ENCODE measurements around the gene BORCS5. TPM values are rescaled to one million over a fixed set of nuclear protein-coding genes. Genes with fewer than 3 reads are reported as not detected.
"Not testable (repeated sequence)": the region's sequence is repeated elsewhere in the genome, so short reads cannot be mapped to it uniquely, and the experiment has no call there.

Gene BORCS5
- total RNA-seq, 1 experiment from 2014 or later = 6.4 TPM

DNA sequence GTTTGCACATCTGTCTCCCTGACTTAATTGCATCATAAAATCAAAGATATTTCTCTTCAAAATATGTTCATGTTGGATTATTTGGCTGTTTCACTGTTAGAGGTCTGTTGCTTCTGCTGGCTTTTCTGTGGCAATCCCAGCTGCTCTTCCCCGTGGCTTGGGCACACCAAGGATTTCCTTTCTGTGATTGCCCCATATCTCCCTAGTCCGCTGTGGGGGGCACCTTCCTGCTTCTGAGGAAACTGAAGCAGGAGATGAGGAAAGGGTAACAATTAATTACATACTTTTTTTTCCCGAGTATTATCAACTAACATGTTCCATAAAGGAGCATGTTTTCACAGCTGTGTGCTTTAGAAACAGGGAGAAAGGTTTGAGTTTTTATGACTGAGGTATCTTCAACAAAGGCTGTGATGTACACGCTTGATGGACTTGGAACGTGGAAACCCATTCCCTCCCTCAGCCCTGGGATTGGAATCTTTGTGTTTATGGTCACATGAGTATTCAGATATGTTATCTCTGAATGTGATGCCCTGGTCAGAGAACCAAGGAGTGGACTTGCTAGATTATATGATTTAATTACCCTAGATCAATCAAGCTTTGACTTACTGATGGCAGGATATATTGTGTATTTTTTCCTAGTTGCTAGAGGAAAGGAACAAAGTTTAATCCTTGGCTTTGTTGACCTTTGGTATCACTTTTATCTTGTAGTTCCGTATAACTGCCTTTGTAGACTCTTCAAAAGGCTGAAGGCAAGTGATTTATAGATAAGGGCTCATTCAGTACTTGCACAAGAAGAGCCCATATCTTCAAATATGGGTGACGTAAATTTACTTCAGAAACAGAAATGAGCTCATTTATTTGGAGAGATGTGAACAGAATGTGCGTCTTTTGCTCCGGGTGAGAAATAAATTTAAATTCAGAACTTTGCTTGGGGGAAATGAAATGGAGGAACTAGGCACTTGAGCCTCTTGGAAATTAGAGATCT, 46.7 kb downstream of the BORCS5 start:
- Histone ChIP-seq H3K27me3 (ENCODE audit: low read length) (no peaks in the 10 kb centered on the region), H3K36me3 (ENCODE audit: insufficient read depth, low read length) (no peaks in the 10 kb centered on the region), H3K27ac (ENCODE audit: low read length) (no peak overlapping the region), H3K4me2 (ENCODE audit: low read depth, low read length, poor library complexity, severe bottlenecking) (no peak overlapping the region), H3K9me3 (ENCODE audit: low read length) (no peaks in the 10 kb centered on the region), H2AFZ (ENCODE audit: low read length) (no peak overlapping the region), H3K79me2 (ENCODE audit: low read length) (no peaks in the 10 kb centered on the region), H3K4me1 (ENCODE audit: low read length) (no peaks in the 10 kb centered on the region), H4K20me1 (ENCODE audit: insufficient read depth, low read depth, low read length) (no peaks in the 10 kb centered on the region), H3K9me2 (replicated peaks; ENCODE audit: insufficient read depth, low read length) (no peaks in the 10 kb centered on the region), H3K4me3 (ENCODE audit: low read length) (no peak overlapping the region), H3K9ac (ENCODE audit: low read length) (no peak overlapping the region)
- DNase-seq = no peak

DNA sequence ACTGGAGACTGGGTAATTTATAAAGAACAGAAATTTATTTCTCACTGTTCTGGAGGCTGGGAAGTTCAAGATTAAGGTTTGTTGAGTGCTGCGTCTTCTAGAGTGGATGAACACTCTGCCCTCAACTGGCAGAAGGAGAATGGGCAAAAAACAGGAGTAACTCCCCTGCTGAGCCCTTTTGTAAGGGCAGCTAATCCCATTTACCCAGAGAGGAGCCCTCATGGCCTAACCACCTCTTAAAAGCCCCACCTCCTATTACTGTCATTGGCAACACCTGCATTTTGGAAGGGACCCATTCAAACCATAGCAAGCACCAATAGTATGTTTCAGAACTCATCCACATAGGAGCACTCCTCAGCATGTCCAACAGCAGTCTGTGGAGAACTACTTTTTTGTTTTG, 47.4 kb downstream of the BORCS5 start:
- Histone ChIP-seq H3K9ac (ENCODE audit: low read length) (no peak overlapping the region), H3K4me3 (ENCODE audit: low read length) (no peak overlapping the region), H3K27me3 (ENCODE audit: low read length) (no peaks in the 10 kb centered on the region), H3K27ac (ENCODE audit: low read length) (no peak overlapping the region), H3K36me3 (ENCODE audit: insufficient read depth, low read length) (no peaks in the 10 kb centered on the region), H3K9me3 (ENCODE audit: low read length) (no peaks in the 10 kb centered on the region), H3K79me2 (ENCODE audit: low read length) (no peaks in the 10 kb centered on the region), H2AFZ (ENCODE audit: low read length) (no peak overlapping the region), H3K9me2 (replicated peaks; ENCODE audit: insufficient read depth, low read length) (no peaks in the 10 kb centered on the region), H3K4me1 (ENCODE audit: low read length) (no peaks in the 10 kb centered on the region), H4K20me1 (ENCODE audit: insufficient read depth, low read depth, low read length) (no peaks in the 10 kb centered on the region), H3K4me2 (ENCODE audit: low read depth, low read length, poor library complexity, severe bottlenecking) (no peak overlapping the region)
- no peak for DNase-seq

DNA sequence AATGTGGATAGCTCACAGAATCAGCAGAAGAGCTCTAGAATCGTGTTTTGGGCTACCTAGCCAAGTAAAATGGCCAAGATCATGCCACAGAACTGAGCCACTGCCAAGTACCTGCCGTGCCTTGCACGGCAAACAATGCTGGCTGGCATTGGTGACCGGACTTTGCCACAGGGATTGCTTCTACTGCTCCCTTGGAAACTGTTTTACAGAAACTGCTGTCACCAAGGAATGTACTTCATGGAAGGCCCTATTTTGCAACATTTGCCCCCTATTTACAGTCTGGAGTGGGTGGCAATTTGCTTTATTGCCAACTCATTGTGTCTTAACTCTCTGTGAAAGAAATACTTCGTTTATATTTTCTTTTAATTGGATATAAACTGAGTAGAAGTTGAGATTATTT, 49.0 kb downstream of the BORCS5 start:
- Histone ChIP-seq H3K79me2 (ENCODE audit: low read length) (no peaks in the 10 kb centered on the region), H4K20me1 (ENCODE audit: insufficient read depth, low read depth, low read length) (no peaks in the 10 kb centered on the region), H2AFZ (ENCODE audit: low read length) (no peak overlapping the region), H3K9me2 (replicated peaks; ENCODE audit: insufficient read depth, low read length) (no peaks in the 10 kb centered on the region), H3K4me2 (ENCODE audit: low read depth, low read length, poor library complexity, severe bottlenecking) (no peak overlapping the region), H3K27me3 (ENCODE audit: low read length) (no peaks in the 10 kb centered on the region), H3K9ac (ENCODE audit: low read length) (no peak overlapping the region), H3K4me1 (ENCODE audit: low read length) (no peaks in the 10 kb centered on the region), H3K27ac (ENCODE audit: low read length) (no peak overlapping the region), H3K4me3 (ENCODE audit: low read length) (no peak overlapping the region), H3K36me3 (ENCODE audit: insufficient read depth, low read length) (no peaks in the 10 kb centered on the region), H3K9me3 (ENCODE audit: low read length) (no peaks in the 10 kb centered on the region)
- DNase-seq = no peak

DNA sequence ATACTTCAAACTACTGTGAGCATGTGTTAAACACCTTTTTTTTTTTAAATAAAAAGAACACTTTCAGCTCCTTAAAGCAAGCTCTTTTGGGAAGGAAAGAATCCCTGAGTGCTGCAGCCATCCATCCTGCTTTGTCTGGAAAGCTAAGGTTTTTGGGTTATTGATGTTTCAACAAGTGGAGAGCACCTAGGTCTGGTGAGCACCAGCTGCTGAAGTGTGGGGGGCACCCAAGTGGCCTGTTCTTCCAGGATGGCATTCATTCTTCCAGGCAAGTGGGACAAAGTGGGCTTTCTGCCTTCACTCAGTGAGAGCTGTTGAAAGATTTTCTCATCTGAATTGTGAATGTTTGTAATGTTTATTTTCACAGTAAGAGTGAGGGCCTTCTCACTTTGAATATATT, 49.9 kb downstream of the BORCS5 start:
- no peaks in the 10 kb centered on the region for H3K9me3 ChIP-seq (ENCODE audit: low read length)
- no peaks in the 10 kb centered on the region for H3K9me2 ChIP-seq (replicated peaks; ENCODE audit: insufficient read depth, low read length)
- H3K4me3 ChIP-seq (ENCODE audit: low read length) = no peak overlapping the region
- H3K4me2 ChIP-seq (ENCODE audit: low read depth, low read length, poor library complexity, severe bottlenecking) = no peak overlapping the region
- no peaks in the 10 kb centered on the region for H3K36me3 ChIP-seq (ENCODE audit: insufficient read depth, low read length)
- H3K27me3 ChIP-seq (ENCODE audit: low read length) = no peaks in the 10 kb centered on the region
- DNase-seq = no peak
- H3K79me2 ChIP-seq (ENCODE audit: low read length) = no peaks in the 10 kb centered on the region
- H3K9ac ChIP-seq (ENCODE audit: low read length) = no peak overlapping the region
- no peaks in the 10 kb centered on the region for H3K4me1 ChIP-seq (ENCODE audit: low read length)
- no peak overlapping the region for H3K27ac ChIP-seq (ENCODE audit: low read length)
- no peaks in the 10 kb centered on the region for H4K20me1 ChIP-seq (ENCODE audit: insufficient read depth, low read depth, low read length)
- H2AFZ ChIP-seq (ENCODE audit: low read length) = no peak overlapping the region

DNA sequence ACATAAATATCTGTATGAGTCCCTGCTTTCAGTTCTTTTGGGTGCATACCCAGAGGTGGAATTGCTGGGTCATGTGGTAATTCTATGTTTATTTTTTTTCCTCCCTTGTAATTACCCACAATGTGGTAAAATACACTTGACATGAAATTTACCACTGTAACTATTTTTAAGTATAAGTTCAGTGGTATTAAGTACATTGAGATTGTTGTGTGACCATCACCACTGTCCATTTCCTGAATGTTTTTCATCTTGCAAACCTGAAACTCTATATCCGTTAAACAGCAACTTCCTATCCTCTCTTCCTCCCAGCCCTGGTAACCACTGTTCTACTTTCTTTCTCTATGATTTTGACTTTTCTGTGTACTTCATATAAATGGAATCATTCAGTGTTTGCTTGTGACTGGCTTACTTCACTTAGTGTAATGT, 51.4 kb downstream of the BORCS5 start:
- no peak overlapping the region for H3K9ac ChIP-seq (ENCODE audit: low read length)
- no peaks in the 10 kb centered on the region for H3K4me1 ChIP-seq (ENCODE audit: low read length)
- no peak overlapping the region for H2AFZ ChIP-seq (ENCODE audit: low read length)
- H3K4me3 ChIP-seq (ENCODE audit: low read length) = no peak overlapping the region
- H3K9me2 ChIP-seq (replicated peaks; ENCODE audit: insufficient read depth, low read length) = no peaks in the 10 kb centered on the region
- no peaks in the 10 kb centered on the region for H3K79me2 ChIP-seq (ENCODE audit: low read length)
- H3K27me3 ChIP-seq (ENCODE audit: low read length) = no peaks in the 10 kb centered on the region
- H3K36me3 ChIP-seq (ENCODE audit: insufficient read depth, low read length) = no peaks in the 10 kb centered on the region
- H3K27ac ChIP-seq (ENCODE audit: low read length) = no peak overlapping the region
- no peak overlapping the region for H3K4me2 ChIP-seq (ENCODE audit: low read depth, low read length, poor library complexity, severe bottlenecking)
- no peaks in the 10 kb centered on the region for H3K9me3 ChIP-seq (ENCODE audit: low read length)
- no peak for DNase-seq
- no peaks in the 10 kb centered on the region for H4K20me1 ChIP-seq (ENCODE audit: insufficient read depth, low read depth, low read length)

DNA sequence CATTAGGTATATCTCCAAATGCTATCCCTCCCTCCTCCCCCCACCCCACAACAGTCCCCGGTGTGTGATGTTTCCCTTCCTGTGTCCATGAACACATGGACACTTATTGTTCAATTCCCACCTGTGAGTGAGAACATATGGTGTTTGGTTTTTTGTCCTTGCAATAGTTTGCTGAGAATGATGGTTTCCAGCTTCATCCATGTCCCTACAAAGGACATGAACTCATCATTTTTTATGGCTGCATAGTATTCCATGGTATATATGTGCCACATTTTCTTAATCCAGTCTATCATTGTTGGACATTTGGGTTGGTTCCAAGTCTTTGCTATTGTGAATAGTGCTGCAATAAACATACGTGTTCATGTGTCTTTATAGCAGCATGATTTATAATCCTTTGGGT, 52.5 kb downstream of the BORCS5 start:
- not testable (repeated sequence) for H3K4me3 ChIP-seq (ENCODE audit: low read length); H3K27me3 ChIP-seq (ENCODE audit: low read length); DNase-seq; H3K79me2 ChIP-seq (ENCODE audit: low read length); H3K4me1 ChIP-seq (ENCODE audit: low read length); H4K20me1 ChIP-seq (ENCODE audit: insufficient read depth, low read depth, low read length); H3K9ac ChIP-seq (ENCODE audit: low read length); H2AFZ ChIP-seq (ENCODE audit: low read length); H3K9me3 ChIP-seq (ENCODE audit: low read length); H3K27ac ChIP-seq (ENCODE audit: low read length); H3K4me2 ChIP-seq (ENCODE audit: low read depth, low read length, poor library complexity, severe bottlenecking); H3K9me2 ChIP-seq (replicated peaks; ENCODE audit: insufficient read depth, low read length); H3K36me3 ChIP-seq (ENCODE audit: insufficient read depth, low read length)

DNA sequence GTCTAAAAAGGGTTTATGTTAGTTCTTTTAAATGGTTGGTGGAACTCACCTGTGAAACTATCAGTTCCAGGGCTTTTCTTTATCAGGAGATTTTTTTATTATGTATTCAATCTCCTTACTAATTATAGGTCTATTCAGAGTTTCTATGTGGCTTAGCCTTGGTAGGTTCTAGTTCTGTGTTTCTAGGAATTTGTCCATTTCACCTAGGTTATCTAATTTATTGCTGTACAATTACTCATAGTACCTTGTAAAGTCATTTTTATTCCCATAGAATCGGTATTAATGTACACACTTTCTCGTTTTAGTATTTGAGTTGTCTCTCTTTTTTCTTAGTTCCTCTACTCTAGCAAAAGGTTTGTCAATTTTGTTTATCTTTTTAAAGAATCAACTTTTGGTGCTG, 59.0 kb downstream of the BORCS5 start:
- H3K27ac ChIP-seq (ENCODE audit: low read length) = no peak overlapping the region
- H4K20me1 ChIP-seq (ENCODE audit: insufficient read depth, low read depth, low read length) = no peaks in the 10 kb centered on the region
- no peaks in the 10 kb centered on the region for H3K27me3 ChIP-seq (ENCODE audit: low read length)
- H3K4me1 ChIP-seq (ENCODE audit: low read length) = no peaks in the 10 kb centered on the region
- H3K9me2 ChIP-seq (replicated peaks; ENCODE audit: insufficient read depth, low read length) = no peaks in the 10 kb centered on the region
- no peaks in the 10 kb centered on the region for H3K79me2 ChIP-seq (ENCODE audit: low read length)
- no peaks in the 10 kb centered on the region for H3K36me3 ChIP-seq (ENCODE audit: insufficient read depth, low read length)
- no peak overlapping the region for H3K4me3 ChIP-seq (ENCODE audit: low read length)
- H3K9ac ChIP-seq (ENCODE audit: low read length) = no peak overlapping the region
- H3K4me2 ChIP-seq (ENCODE audit: low read depth, low read length, poor library complexity, severe bottlenecking) = no peak overlapping the region
- H3K9me3 ChIP-seq (ENCODE audit: low read length) = peaks cover 3% of the 10 kb centered on the region; the same call in 1 of the 2 replicates
- DNase-seq = no peak
- H2AFZ ChIP-seq (ENCODE audit: low read length) = no peak overlapping the region

DNA sequence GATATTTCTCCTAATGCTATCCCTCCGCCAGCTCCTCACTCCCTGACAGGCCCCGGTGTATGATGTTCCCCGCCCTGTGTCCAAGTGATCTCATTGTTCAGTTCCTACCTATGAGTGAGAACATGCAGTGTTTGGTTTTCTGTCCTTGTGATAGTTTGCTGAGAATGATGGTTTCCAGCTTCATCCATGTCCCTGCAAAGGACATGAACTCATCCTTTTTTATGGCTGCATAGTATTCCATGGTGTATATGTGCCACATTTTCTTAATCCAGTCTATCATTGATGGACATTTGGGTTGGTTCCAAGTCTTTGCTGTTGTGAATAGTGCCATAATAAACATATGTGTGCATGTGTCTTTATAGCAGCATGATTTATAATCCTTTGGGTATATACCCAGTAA, 62.3 kb downstream of the BORCS5 start:
- H3K9ac ChIP-seq (ENCODE audit: low read length); H3K9me2 ChIP-seq (replicated peaks; ENCODE audit: insufficient read depth, low read length); H3K36me3 ChIP-seq (ENCODE audit: insufficient read depth, low read length); H3K4me3 ChIP-seq (ENCODE audit: low read length); H3K4me1 ChIP-seq (ENCODE audit: low read length); H2AFZ ChIP-seq (ENCODE audit: low read length); H3K79me2 ChIP-seq (ENCODE audit: low read length); H3K27me3 ChIP-seq (ENCODE audit: low read length); H3K9me3 ChIP-seq (ENCODE audit: low read length); H3K4me2 ChIP-seq (ENCODE audit: low read depth, low read length, poor library complexity, severe bottlenecking); H3K27ac ChIP-seq (ENCODE audit: low read length); DNase-seq; H4K20me1 ChIP-seq (ENCODE audit: insufficient read depth, low read depth, low read length): not testable (repeated sequence)

All from Karpas-422 (cell line).